G401 (cell line): ENCODE measurements around the gene NR2F2. TPM values are rescaled to one million over a fixed set of nuclear protein-coding genes. Genes with fewer than 3 reads are reported as not detected.

Experiments
- DNase-seq: peaks from one replicate; pipeline ENCODE4 v3.0.0-alpha.2; 2015; ENCODE audit warnings: low spot score
- in situ Hi-C: cut with HindIII; loops from 2 replicates; pipeline ENCODE4 v1.10.0; 2016; ENCODE audit warnings: low sequenced_read_pairs, mixed read lengths
- total RNA-seq: library from RNA; depleted of rRNA; stranded (reverse); fragments of >200 nt; shearing (Covaris generic); gene quantifications from 2 replicates; pipeline ENCODE4 v1.2.3, GENCODE V29; 2014

Gene NR2F2
- total RNA-seq, 1 experiment from 2014 or later: 2.3 TPM

GRCh38 chr15:96329403-96329981, 1.0 kb upstream of the NR2F2 start:
- peak; percentile 8 for DNase-seq
- in situ Hi-C loops: no loop called here

GRCh38 chr15:96330064-96330449, 443 bp upstream of the NR2F2 start:
- in situ Hi-C loops: no loop called here
- peak; percentile 68 for DNase-seq

- in situ Hi-C loops: no loop called here
- DNase-seq: peak; percentile 55
Observed at GRCh38 chr15:96331144-96331944, 844 bp downstream of the NR2F2 start.

- in situ Hi-C loops: no loop called here
- peak; percentile 70 for DNase-seq
Observed at GRCh38 chr15:96331945-96332636, 1.6 kb downstream of the NR2F2 start.

GRCh38 chr15:96332637-96333121, 2.2 kb downstream of the NR2F2 start:
- DNase-seq: no peak
- in situ Hi-C loops: no loop called here

- in situ Hi-C loops: no loop called here
- DNase-seq: peak; percentile 60
Observed at GRCh38 chr15:96333131-96334016, 2.9 kb downstream of the NR2F2 start.

- peak; percentile 25 for DNase-seq
- in situ Hi-C loops: no loop called here
Observed at GRCh38 chr15:96334017-96334704, 3.7 kb downstream of the NR2F2 start.

GRCh38 chr15:96334705-96335410, 4.4 kb downstream of the NR2F2 start:
- in situ Hi-C loops: no loop called here

GRCh38 chr15:96335411-96336024, 5.0 kb downstream of the NR2F2 start:
- peak; percentile 33 for DNase-seq
- in situ Hi-C loops: no loop called here

More at GRCh38 chr15:96334705-96335410, 4.4 kb downstream of the NR2F2 start:
- peak; percentile 29 for DNase-seq

- peak; percentile 52 for DNase-seq
- in situ Hi-C loops: no loop called here
Observed at GRCh38 chr15:96336108-96336595, 5.7 kb downstream of the NR2F2 start.

- in situ Hi-C loops: no loop called here
- DNase-seq: peak; percentile 49
Observed at GRCh38 chr15:96336596-96337364, 6.3 kb downstream of the NR2F2 start.

- DNase-seq: no peak
- in situ Hi-C loops: no loop called here
Observed at GRCh38 chr15:96337365-96338023, 7.0 kb downstream of the NR2F2 start.

- peak; percentile 8 for DNase-seq
- in situ Hi-C loops: no loop called here
Observed at GRCh38 chr15:96338074-96338765, 7.7 kb downstream of the NR2F2 start.

GRCh38 chr15:96338766-96339618, 8.5 kb downstream of the NR2F2 start:
- in situ Hi-C loops: no loop called here
- peak; percentile 19 for DNase-seq
